HG03135 (cell line): Measurements from ENCODE around the gene ELAVL2.

Experiments used
- ATAC-seq: cut with Tn5 transposase; IDR thresholded peaks from one replicate; pipeline ENCODE4 v1.9.1; 2021; ENCODE audit warnings: mild to moderate bottlenecking, moderate library complexity; ENCODE audit not compliant: unreplicated experiment

ELAVL2 gene

GRCh38 chr9:23669776-23670175 lies 156.3 kb downstream of the ELAVL2 start:
- ATAC-seq = no peak

- no peak for ATAC-seq
These were observed 160.4 kb downstream of the ELAVL2 start for GRCh38 chr9:23665635-23666034.

- ATAC-seq = no peak
These were observed 161.0 kb downstream of the ELAVL2 start for GRCh38 chr9:23665051-23665450.

- no peak for ATAC-seq
These were observed 162.1 kb downstream of the ELAVL2 start for GRCh38 chr9:23663946-23664345.

GRCh38 chr9:23663536-23663935 lies 162.5 kb downstream of the ELAVL2 start:
- ATAC-seq = no peak

- ATAC-seq = no peak
These were observed 162.9 kb downstream of the ELAVL2 start for GRCh38 chr9:23663125-23663524.

GRCh38 chr9:23662320-23662719 lies 163.7 kb downstream of the ELAVL2 start:
- ATAC-seq = no peak

- ATAC-seq = no peak
These were observed 166.6 kb downstream of the ELAVL2 start for GRCh38 chr9:23659346-23660006.

- no peak for ATAC-seq
These were observed 167.4 kb downstream of the ELAVL2 start for GRCh38 chr9:23658376-23659258.

- ATAC-seq = no peak
These were observed 175.0 kb downstream of the ELAVL2 start for GRCh38 chr9:23651051-23651450.

- no peak for ATAC-seq
These were observed 177.4 kb downstream of the ELAVL2 start for GRCh38 chr9:23648651-23649050.

GRCh38 chr9:23644896-23645295 lies 181.1 kb downstream of the ELAVL2 start:
- ATAC-seq = no peak

GRCh38 chr9:23644326-23644725 lies 181.7 kb downstream of the ELAVL2 start:
- no peak for ATAC-seq

- no peak for ATAC-seq
These were observed 182.3 kb downstream of the ELAVL2 start for GRCh38 chr9:23643656-23644258.
